Medulla oblongata (tissue), 1 donor: ENCODE data around the gene PIBF1.
A peak's percentile ranks its signal among the peaks of the same experiment; 100 is the strongest.
"Not testable (repeated sequence)": the region's sequence is repeated elsewhere in the genome, so short reads cannot be mapped to it uniquely, and the experiment has no call there.

ENCODE experiments used
- DNase-seq: peaks from one replicate; pipeline ENCODE4 v3.0.0-alpha.2; 2015; ENCODE audit errors: extremely low spot score

Gene PIBF1

GRCh38 chr13:72901546-72901945 lies 119.6 kb downstream of the PIBF1 start:
- not testable (repeated sequence) for DNase-seq

GRCh38 chr13:72908416-72908815 lies 126.5 kb downstream of the PIBF1 start:
- no peak for DNase-seq

GRCh38 chr13:72911981-72912380 lies 130.0 kb downstream of the PIBF1 start:
- no peak for DNase-seq

- DNase-seq, result no peak
Observed at GRCh38 chr13:72920097-72920496, 138.2 kb downstream of the PIBF1 start.

- no peak for DNase-seq
Observed at GRCh38 chr13:72931311-72931710, 149.4 kb downstream of the PIBF1 start.

GRCh38 chr13:72932250-72932649 lies 150.3 kb downstream of the PIBF1 start:
- no peak for DNase-seq

- DNase-seq, result not testable (repeated sequence)
Observed at GRCh38 chr13:72946267-72946666, 164.3 kb downstream of the PIBF1 start.

GRCh38 chr13:72952529-72953141 lies 170.7 kb downstream of the PIBF1 start:
- DNase-seq, result no peak

- DNase-seq, result no peak
Observed at GRCh38 chr13:72953391-72953965, 171.5 kb downstream of the PIBF1 start.

- no peak for DNase-seq
Observed at GRCh38 chr13:72959643-72960042, 177.7 kb downstream of the PIBF1 start.

- no peak for DNase-seq
Observed at GRCh38 chr13:72960114-72960513, 178.2 kb downstream of the PIBF1 start.

- no peak for DNase-seq
Observed at GRCh38 chr13:72960541-72960940, 178.6 kb downstream of the PIBF1 start.

GRCh38 chr13:72963762-72964161 lies 181.8 kb downstream of the PIBF1 start:
- peak; percentile 13 for DNase-seq

- no peak for DNase-seq
Observed at GRCh38 chr13:72970301-72970880, 188.5 kb downstream of the PIBF1 start.

GRCh38 chr13:72970956-72971355 lies 189.0 kb downstream of the PIBF1 start:
- no peak for DNase-seq

GRCh38 chr13:72973234-72973633 lies 191.3 kb downstream of the PIBF1 start:
- DNase-seq, result no peak

- no peak for DNase-seq
Observed at GRCh38 chr13:72983085-72983768, 201.3 kb downstream of the PIBF1 start.

GRCh38 chr13:72985610-72986009 lies 203.7 kb downstream of the PIBF1 start:
- DNase-seq, result no peak

- DNase-seq, result no peak
Observed at GRCh38 chr13:72986197-72986596, 204.3 kb downstream of the PIBF1 start.

GRCh38 chr13:72990953-72991352 lies 209.0 kb downstream of the PIBF1 start:
- DNase-seq, result no peak

- no peak for DNase-seq
Observed at GRCh38 chr13:72998012-72998411, 216.1 kb downstream of the PIBF1 start.

GRCh38 chr13:73000027-73000674 lies 218.2 kb downstream of the PIBF1 start:
- DNase-seq, result peak; percentile 12
